GM12892 (cell line): ENCODE data around the gene LRMDA.

Source experiments
- DNase-seq: peaks from one replicate; pipeline ENCODE4 v3.0.0; 2011; ENCODE audit not compliant: insufficient read length
- FAIRE-seq: peaks from 2 replicates; lab custom pipeline; 2011; peaks lifted over from hg19 to GRCh38; lab: Jason Lieb, UNC
- POLR2A ChIP-seq: IDR thresholded peaks from 2 replicates; pipeline ENCODE4 v1.6.1; 2011; ENCODE audit warnings: low read depth, low read length, control low read depth
- POLR2AphosphoS5 ChIP-seq: IDR thresholded peaks from 2 replicates; pipeline ENCODE4 v1.6.1; 2011; ENCODE audit warnings: low read depth, low read length, control low read depth
- TAF1 ChIP-seq: IDR thresholded peaks from 2 replicates; pipeline ENCODE4 v1.6.1; 2011; ENCODE audit warnings: low read depth, mild to moderate bottlenecking, control low read depth, low read length, borderline replicate concordance

Gene LRMDA

DNA sequence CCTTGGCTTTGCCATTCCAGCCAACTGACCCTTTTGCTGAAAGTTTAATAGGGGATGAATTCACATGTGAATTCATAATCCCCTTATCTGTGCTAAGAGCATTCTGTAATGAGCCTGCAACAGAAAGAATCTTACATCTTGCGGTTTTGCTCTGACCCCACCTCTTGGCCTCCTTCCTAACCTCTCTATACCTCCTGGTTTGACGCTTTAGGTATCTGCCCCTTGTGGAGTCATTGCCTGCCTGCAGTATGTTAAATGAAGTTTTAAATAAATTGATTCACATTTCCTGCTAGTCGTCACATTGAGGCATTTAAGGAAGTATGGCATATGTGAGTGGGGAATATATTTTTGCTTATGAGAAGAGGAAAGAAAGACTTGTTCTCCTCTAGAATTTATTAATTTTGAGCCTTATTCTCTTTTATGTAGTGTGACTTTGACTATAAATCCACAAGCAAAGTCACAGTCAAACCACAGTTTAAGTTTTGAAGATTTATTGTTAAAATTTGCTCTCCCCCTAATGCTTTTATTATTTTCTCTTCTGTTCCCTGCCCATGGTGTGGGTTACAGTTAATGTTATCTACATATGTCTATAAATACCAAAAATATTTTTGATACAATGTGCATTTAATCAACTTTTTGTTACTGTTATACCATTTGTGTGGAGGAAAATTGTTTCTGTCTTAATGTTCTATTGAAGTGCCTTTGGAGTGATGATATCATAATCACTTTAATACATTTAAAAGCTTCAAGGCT is 60.9 kb downstream of the LRMDA start:
- TF ChIP-seq POLR2A (no peak), TAF1 (no peak)
- DNase-seq, result no peak
- no peak for FAIRE-seq

DNA sequence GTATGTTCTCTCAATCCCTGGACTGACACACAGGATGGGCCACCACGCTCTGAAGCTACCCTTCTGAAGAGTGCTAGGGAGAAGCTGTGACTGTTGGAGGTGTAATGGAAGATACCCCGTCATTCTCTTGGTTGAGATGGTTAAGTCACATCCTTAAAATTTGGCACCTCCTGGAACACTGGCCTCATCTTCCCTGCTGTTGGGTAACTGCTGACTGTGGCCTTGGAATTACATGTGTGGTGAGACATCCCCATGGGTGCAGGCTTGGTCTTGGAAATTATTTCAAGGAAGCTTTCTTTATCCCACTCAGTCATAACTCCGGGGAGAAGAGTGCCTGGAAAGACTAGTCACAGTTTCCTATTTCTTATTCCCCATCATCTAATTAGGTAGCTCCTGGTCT is 62.0 kb downstream of the LRMDA start:
- no peak for FAIRE-seq
- DNase-seq, result no peak
- no peak for TF ChIP-seq TAF1

DNA sequence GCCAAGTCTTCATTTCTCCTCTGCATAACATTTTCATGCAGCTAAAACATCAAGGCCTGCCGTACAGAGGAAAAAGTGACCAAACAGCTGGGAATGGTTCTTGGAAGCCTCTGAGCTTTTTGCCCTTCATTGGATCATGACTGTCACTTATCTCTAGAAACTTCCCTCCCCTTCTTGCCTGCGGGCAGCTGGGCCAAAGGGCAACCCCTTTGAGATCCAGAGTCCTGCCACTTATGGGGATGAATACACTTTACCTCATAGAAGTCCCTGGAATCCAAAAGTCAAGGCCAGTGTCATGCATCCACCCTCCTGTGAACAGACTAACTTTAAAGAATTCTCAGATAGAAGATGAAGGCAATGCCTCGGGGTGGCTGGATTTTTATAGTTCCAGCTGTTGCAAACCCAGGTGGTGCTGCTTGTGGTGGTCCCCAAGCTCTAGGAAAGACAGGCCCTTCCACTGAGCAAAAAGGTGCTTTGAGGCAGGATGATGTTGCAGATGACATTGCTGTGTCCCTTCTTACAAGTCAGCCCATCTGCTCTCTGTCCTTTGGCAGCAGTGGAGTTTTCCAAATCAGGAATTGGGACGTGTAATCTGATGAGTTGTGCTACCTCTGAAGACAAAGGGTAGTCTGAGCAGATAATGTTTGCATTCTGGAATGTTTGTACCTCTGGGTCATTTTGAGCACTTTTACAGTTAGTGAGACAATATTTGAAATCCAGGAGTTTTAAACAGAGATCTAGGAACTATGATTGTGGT is 64.2 kb downstream of the LRMDA start:
- FAIRE-seq, result no peak
- no peak for TF ChIP-seq TAF1
- no peak for TF ChIP-seq POLR2AphosphoS5
- TF ChIP-seq POLR2A, result no peak
- DNase-seq, result no peak

DNA sequence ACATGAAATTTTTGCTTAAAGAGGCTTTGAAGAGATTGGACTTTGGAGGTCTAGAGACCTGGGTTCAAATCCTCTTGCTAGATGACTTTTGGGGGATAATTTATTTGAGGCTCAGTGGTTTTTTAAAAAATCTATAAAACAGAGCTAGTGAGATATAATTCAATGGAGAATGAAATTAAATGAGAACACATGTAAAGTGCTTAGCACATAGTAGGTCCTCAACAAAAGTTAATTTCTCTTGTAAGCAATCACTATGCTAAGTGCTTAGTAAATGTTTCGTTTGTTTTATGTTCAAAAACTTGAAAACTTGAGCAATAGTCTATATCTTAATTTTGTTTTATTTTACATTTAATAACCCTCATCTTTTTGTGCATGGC is 64.8 kb downstream of the LRMDA start:
- FAIRE-seq (no peak), DNase-seq (no peak)
- no peak for TF ChIP-seq POLR2AphosphoS5
- no peak for TF ChIP-seq TAF1
- no peak for TF ChIP-seq POLR2A

DNA sequence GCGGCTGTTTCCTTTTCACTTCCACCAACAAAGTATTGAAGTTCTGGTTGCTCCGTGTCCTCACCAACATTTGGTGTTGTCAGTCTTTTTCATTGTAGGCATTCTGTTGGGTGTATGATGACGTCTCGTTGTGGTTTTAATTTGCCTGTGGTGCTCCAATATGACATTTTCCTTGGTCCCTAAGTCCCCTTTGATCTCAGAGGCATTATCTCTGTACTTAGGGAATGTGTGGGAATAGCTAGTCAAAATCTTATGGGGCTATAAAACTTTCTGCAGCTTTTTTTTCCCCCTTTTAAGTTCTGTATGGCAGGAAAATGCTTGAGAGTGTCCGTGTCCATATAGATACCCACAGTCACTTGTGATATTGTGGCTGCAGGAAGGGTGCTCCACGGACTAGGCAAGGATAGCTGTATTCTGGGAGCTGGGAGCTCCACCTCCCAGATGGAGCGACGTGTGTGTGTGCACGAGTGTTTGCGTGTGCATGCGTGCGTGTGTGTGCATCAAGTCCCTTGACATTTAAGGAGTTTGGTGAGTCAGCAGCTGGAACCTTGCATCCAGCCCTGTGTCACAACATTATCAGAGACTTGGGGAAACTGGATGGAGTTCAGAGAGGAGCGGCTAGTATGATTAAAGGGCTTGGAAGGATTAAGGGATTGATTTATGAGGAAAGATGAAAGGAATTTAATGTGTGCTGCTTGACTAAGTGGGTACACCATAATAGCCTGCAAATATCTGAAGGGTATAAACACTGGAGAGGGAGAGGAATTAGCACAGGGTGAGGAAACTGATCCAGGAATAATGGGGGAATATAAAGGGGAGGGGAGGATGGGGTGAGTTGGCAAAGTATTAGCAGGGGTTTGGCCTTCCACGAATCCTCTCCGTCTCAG is 66.8 kb downstream of the LRMDA start:
- FAIRE-seq (no peak), DNase-seq (no peak)
- TF ChIP-seq POLR2AphosphoS5 (no peak), TAF1 (no peak), POLR2A (no peak)

DNA sequence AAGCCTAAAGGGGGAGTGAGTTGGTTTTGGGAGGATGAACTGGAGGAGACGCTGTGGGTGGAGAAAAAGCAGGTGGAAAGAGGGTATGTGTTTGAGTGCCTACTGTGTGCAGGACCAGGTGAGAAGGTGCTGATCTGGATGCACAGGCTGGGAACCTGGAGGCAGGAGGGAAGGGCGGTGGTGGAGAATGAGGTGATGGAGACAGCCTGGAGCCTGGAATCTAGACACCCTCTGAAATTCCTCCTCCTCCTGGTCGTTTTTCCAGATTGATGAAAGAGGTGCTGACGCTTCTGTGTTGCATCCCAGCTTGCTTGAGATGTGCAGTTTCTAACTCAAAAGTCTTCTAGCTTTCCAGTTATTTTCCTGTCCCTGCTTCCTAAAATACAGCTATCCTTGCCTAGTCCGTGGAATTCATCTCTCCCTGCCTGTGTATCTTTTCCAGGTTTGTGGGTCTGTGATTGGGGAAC is 67.5 kb downstream of the LRMDA start:
- no peak for DNase-seq
- no peak for TF ChIP-seq POLR2A
- TF ChIP-seq TAF1, result no peak
- TF ChIP-seq POLR2AphosphoS5, result no peak
- FAIRE-seq, result no peak

DNA sequence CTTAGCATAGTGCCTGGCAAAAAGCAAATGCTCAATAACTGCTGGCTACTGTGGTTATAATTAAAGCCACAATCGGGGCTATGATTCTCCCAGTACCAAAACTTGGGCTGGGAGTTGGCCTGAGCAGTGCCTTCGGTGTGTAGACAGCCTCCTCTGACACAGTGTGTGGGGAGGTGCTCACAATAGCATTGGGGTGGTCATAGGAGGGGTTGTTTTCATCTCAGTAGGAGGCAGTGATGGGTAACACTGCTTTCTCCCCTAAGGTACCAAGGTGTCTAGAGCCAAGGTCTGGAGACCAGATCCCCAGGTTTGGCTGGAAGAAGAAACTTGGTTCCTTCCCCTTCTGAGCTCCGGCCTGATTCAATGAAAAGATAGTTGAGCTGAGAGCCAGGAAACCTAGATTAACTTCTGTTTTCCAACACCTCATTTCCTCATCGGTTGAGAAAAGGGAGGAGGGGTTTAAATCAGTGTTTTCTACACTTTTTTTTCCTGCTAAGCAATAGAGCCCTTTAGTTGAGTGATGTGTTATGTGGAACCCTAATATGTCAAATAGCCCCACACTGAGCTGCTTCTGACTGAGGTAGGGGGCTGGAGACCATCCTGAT is 68.2 kb downstream of the LRMDA start:
- DNase-seq (no peak), FAIRE-seq (no peak)
- TF ChIP-seq POLR2A (no peak), TAF1 (no peak), POLR2AphosphoS5 (no peak)

DNA sequence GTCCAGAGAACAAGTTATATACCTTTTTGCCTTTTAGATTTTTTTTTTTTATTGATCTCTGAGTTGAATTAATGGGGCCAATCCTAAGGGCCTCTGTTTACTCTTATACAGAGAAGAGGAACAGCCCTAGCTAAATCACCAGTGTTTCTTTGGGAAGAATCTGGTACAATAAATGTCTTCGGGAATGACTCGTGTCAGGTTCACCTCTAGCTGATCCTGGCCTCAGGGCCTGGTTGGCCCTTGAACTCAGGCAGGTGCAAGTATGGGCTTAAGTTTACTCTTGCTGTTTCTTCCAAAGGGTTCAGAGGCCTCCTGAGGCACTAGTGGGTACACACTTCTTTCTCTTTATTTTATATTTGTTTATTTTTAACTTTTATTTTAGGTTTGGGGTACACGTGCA is 71.0 kb downstream of the LRMDA start:
- FAIRE-seq (no peak), DNase-seq (no peak)
- no peak for TF ChIP-seq POLR2AphosphoS5
- no peak for TF ChIP-seq TAF1
- TF ChIP-seq POLR2A, result no peak

DNA sequence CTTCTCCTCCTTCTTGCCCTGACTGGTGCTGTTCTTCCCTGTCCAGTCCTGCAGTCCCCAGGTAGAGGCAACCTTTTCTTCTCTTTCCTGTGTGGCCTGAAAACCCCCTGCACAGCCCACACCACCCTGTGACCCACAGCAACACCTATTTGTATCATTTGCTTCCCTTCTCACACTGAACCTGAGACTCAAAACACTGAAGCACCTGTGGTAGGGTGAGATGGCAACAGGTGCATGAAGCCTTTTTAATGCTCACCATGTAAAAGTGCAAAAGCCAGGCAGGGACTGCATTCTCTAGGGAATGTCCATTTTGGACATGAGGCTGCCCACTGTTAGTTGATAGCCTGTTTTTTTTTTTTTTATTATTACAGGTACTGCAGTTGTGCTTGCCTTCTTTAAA is 71.4 kb downstream of the LRMDA start:
- DNase-seq (no peak), FAIRE-seq (no peak)
- TF ChIP-seq POLR2AphosphoS5 (no peak), TAF1 (no peak), POLR2A (no peak)

DNA sequence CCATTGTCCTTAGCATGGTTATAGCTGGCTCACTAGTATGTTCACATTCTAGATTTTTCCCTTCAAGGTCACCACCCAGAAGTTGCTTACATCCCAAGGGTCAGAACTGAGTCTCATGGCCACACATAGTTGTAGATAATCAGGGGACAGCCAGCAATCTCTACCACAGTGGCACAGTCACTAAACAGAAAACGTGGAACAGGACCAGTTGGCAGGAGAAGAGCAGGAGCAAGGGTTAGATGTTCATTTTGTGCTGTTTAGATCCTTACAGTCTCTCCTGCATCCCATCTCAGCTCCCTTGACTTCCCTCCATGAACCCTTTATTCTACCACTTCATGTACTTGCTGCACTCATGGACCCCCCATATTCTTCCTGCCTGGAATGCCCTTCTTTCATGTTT is 73.9 kb downstream of the LRMDA start:
- DNase-seq (no peak), FAIRE-seq (no peak)
- TF ChIP-seq POLR2A (no peak), POLR2AphosphoS5 (no peak), TAF1 (no peak)
